ENCODE results near the gene ZNF273.
"Not testable (repeated sequence)": the region's sequence is repeated elsewhere in the genome, so short reads cannot be mapped to it uniquely, and the experiment has no call there.

Gene ZNF273

DNA sequence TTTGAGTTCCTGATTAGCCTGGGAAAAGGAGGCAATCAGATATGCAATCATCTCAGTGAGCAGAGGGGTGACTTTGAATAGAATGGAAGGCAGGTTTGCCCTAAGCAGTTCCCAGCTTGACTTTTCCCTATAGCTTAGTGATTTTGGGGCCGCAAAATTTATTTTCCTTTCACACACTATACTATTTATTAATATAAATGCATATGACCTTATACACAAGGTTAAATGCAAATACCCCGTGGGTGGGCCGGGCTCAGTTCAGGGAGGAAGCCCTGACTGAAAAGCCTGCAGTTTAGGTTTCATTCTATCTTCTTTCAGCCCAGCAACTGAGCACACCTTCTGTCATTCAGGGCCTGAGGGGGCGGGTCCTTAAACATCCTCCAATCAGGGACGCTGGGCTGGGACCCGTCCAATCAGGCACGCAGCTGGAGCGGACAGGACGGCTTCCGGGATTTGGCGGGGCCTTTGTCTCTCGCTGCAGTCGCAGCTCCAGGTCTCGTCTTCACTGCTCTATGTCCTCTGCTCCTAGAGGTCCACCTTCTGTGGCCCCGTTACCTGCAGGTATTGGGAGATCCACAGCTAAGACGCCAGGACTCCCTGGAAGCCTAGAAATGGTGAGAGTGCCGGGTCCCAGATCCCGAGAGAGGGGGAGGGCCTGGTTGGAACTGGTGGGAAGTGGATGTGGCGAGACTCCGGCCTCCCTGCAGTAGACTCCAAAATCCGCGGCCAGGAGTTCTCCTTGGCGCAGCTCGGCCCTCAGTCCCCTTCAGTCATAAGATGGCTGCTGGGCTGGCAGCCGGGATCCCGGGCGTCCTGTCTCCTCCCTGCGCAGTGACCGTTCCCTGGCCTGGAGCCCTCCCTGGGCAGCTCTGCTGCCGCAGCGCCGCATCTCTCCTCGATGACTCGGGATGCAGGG is at the start of gene ZNF273:
Gene ZNF273, plus strand, starts transcription at position 468 of the 916 bp plus-strand sequence. Its CDS starts 45 bp downstream, at position 513.
- H3K4me3 ChIP-seq: peak within 1 kb of the TSS; percentile 86
- H3K9me3 ChIP-seq: no peaks in the 10 kb centered on the region
- in situ Hi-C loops (cut with MboI; ENCODE audit: low sequenced_read_pairs): no loop called here
- peaks cover under 1% of the 10 kb centered on the region for H3K36me3 ChIP-seq (replicated peaks)
- peak; percentile 91 to 96 for DNase-seq (ENCODE audit: low spot score in 2 of 2)
- no peaks in the 10 kb centered on the region for H3K27me3 ChIP-seq (ENCODE audit: low read depth)
- H3K4me1 ChIP-seq: peaks cover 32% of the 10 kb centered on the region

DNA sequence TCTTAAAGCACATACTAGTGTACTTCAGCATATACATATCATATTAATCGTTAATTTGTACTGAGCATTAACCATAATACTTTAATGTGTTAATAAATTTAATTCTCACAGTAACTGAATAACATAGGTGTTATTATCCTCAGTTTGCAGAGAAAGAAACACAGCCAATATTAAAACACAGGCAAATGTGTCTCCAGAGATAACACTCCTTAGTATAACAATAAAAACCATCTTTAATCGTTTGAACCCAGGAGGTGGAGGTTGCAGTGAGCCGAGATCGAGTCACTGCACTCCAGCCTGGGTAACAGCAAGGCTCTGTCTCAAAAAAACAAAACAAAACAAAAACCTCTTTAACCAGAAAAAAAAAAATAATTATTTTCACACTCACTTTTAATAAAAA is 49.4 kb upstream of the ZNF273 start:
- no peaks in the 10 kb centered on the region for H3K27me3 ChIP-seq (ENCODE audit: low read depth)
- H3K4me1 ChIP-seq: peaks cover 3% of the 10 kb centered on the region
- no peaks in the 10 kb centered on the region for H3K9me3 ChIP-seq
- DNase-seq (ENCODE audit: low spot score in 2 of 2): no peak
- H3K36me3 ChIP-seq (replicated peaks): no peaks in the 10 kb centered on the region
- in situ Hi-C loops (cut with MboI; ENCODE audit: low sequenced_read_pairs): no loop called here
- H3K4me3 ChIP-seq: no peak overlapping the region

DNA sequence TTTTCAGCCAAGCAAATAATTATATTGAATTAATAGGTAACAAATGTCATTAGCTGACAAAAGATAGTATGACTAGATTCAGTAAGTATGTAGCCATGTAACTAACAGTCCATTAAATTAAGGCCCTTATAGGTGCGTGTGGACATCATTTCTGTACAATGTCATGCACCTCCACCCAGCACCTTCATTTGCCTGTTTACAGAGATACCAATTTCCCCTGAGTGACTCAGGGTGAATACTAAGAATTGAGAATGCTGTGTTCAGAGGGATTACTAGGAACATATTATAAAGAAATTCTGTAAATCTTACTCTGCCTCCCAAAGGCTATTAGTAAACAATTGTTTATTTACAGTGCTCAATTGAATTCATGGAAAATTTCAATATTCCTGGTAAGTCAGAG is 48.1 kb upstream of the ZNF273 start:
- no peak for DNase-seq (ENCODE audit: low spot score in 2 of 2)
- no peaks in the 10 kb centered on the region for H3K27me3 ChIP-seq (ENCODE audit: low read depth)
- H3K36me3 ChIP-seq (replicated peaks): no peaks in the 10 kb centered on the region
- no peaks in the 10 kb centered on the region for H3K9me3 ChIP-seq
- no peaks in the 10 kb centered on the region for H3K4me1 ChIP-seq
- H3K4me3 ChIP-seq: no peak overlapping the region
- in situ Hi-C loops (cut with MboI; ENCODE audit: low sequenced_read_pairs): no loop called here

DNA sequence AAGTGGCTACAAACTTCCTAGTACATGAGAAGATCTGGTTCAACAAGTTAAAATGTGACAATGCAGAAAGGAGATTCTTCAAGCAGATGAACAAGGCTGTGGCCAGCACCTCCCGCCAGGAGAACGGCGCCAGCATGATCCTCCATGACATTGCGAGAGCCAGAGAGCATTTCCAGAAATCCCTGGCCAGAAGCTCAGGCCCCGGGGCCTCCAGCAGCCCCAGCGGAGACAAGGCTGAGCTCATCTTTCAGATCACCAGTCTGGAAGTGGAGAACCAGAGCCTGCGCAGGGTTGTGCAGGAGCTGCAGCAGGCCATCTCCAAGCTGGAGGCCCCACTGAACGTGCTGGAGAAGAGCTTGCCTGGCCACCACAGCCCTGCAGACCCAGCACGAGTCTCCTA is 40.1 kb upstream of the ZNF273 start:
- Histone ChIP-seq H3K9me3 (no peaks in the 10 kb centered on the region), H3K4me3 (no peak overlapping the region), H3K4me1 (no peaks in the 10 kb centered on the region), H3K27me3 (ENCODE audit: low read depth) (no peaks in the 10 kb centered on the region), H3K36me3 (replicated peaks) (no peaks in the 10 kb centered on the region)
- in situ Hi-C loops (cut with MboI; ENCODE audit: low sequenced_read_pairs): no loop called here
- DNase-seq (ENCODE audit: low spot score in 2 of 2): no peak

DNA sequence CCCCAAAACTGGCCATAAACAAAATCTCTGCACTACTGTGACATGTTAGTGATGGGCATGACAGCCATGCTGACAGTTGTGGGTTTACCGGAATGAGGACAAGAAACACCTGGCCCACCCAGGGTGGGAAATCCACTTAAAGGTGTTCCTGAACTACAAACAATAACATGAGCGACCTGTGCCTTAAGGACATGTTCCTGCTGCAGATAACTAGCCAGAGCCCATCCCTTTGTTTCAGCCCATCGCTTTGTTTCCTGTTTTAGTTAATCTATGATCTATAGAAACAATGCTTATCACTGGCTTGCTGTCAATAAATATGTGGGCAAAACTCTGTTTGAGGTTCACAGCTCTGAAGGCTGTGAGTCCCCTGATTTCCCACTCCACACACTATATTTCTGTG is 39.5 kb upstream of the ZNF273 start:
- H3K4me3 ChIP-seq; H3K36me3 ChIP-seq (replicated peaks); in situ Hi-C loops (cut with MboI; ENCODE audit: low sequenced_read_pairs); H3K27me3 ChIP-seq (ENCODE audit: low read depth); H3K9me3 ChIP-seq; H3K4me1 ChIP-seq; DNase-seq (ENCODE audit: low spot score in 2 of 2): not testable (repeated sequence)

DNA sequence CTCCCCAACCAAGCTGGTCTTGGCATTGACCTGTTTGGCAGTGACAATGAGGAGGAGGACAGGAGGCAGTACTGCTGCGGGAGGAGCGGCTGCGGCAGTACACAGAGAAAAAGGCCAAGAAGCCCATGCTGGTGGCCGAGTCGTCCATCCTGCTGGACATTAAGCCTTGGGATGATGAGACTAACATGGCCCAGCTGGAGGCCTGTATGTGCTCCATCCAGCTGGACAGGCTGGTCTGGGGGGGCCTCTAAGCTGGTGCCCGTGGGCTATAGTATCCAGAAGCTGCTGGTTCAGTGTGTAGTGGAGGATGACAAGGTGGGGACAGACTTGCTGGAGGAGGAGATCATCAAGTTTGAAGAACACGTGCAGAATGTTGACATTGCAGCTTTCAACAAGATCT is 39.1 kb upstream of the ZNF273 start:
- no peaks in the 10 kb centered on the region for H3K4me1 ChIP-seq
- no peaks in the 10 kb centered on the region for H3K36me3 ChIP-seq (replicated peaks)
- H3K27me3 ChIP-seq (ENCODE audit: low read depth): no peaks in the 10 kb centered on the region
- in situ Hi-C loops (cut with MboI; ENCODE audit: low sequenced_read_pairs): no loop called here
- no peak for DNase-seq (ENCODE audit: low spot score in 2 of 2)
- no peak overlapping the region for H3K4me3 ChIP-seq
- no peaks in the 10 kb centered on the region for H3K9me3 ChIP-seq

DNA sequence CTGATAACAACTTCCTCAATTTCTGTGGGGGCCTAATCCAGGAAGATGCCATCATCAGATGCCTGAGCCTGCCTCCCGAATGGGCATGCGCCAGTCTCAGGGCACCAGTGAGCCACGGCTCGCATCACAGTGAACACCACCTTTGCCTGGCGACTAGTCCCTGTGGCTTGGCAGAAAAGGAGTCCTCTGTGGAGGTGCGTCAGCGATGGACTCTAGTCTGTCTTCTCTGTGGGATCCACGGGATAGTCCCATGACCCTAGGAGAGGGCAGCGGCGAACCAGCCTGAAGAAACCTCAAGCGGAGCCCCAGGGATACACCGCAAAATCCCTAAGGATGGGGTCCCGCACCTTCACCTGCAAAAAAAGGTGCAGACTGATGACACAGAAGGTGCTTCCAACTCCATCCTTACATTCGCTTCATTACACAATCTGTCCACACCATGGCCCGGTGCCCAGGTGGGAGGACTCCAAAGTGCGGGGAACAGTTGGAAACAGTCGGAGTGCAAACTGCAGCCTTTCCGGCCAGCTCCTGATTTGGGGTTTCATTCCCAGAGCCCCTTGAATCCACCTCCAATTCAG is 35.1 kb upstream of the ZNF273 start:
- in situ Hi-C loops (cut with MboI; ENCODE audit: low sequenced_read_pairs): no loop called here
- no peaks in the 10 kb centered on the region for H3K4me1 ChIP-seq
- DNase-seq (ENCODE audit: low spot score in 2 of 2): no peak

DNA sequence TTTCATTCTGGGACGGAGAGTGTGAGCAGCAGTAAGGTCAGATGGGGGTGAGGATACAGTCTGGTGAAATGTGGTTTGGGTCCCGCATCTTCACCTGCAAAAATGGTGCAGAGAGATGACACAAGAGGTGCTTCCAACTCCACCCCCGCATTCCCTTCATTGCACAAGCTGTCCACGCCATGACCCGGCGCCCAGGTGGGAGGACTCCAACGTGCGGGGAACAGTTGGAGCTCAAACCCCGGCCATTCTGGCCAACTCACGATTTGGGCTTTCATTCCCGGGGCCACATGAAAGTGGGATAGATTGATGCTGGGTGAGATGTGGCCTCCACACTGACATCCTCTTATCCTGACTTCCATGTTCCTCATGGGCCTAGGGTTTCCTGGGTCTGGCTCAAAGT is 34.6 kb upstream of the ZNF273 start:
- no peak for DNase-seq (ENCODE audit: low spot score in 2 of 2)
- no peaks in the 10 kb centered on the region; the same call in 1 of the 2 replicates for H3K9me3 ChIP-seq
- in situ Hi-C loops (cut with MboI; ENCODE audit: low sequenced_read_pairs): no loop called here

More for the DNA sequence above, 35.1 kb upstream of the ZNF273 start:
- Histone ChIP-seq H3K4me3 (no peak overlapping the region), H3K9me3 (no peaks in the 10 kb centered on the region; the same call in 1 of the 2 replicates), H3K36me3 (replicated peaks) (no peaks in the 10 kb centered on the region), H3K27me3 (ENCODE audit: low read depth) (no peaks in the 10 kb centered on the region)

DNA sequence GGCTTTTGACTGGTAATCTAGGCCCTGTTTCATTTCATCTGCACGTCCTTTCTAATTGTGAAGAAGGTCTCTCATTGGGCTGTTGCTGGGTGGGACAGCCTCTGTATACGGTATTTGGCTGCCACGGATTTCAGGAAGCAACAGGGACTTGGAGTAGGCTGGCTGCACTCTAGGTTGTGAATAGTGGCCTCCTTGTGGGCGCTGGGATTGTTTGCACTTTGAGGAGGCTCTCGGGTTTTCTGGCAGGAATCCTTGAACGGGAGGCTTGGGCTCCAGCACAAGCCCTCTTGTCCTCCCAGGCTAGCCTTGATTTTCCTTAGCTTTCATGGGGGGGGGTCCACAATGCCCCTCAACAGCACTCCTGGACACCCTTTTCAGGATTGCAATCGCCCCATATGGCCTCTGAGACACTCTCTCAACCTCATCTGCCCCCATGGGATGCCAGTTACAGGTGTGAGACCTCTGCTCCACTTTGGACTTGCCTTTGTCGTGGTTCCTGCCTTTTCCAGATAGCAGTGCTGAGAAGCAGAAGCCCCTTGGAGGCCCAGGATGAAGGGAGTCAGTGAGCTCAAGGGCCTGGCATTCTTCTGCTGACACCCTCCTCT is 33.9 kb upstream of the ZNF273 start:
- no peaks in the 10 kb centered on the region; the same call in 1 of the 2 replicates for H3K9me3 ChIP-seq
- no peak overlapping the region for H3K4me3 ChIP-seq
- in situ Hi-C loops (cut with MboI; ENCODE audit: low sequenced_read_pairs): no loop called here
- H3K36me3 ChIP-seq (replicated peaks): no peaks in the 10 kb centered on the region
- H3K27me3 ChIP-seq (ENCODE audit: low read depth): no peaks in the 10 kb centered on the region
- no peak for DNase-seq (ENCODE audit: low spot score in 2 of 2)
- H3K4me1 ChIP-seq: no peaks in the 10 kb centered on the region

More for the DNA sequence above, 34.6 kb upstream of the ZNF273 start:
- no peaks in the 10 kb centered on the region for H3K4me1 ChIP-seq
- H3K36me3 ChIP-seq (replicated peaks): no peaks in the 10 kb centered on the region
- no peak overlapping the region for H3K4me3 ChIP-seq
- no peaks in the 10 kb centered on the region for H3K27me3 ChIP-seq (ENCODE audit: low read depth)

DNA sequence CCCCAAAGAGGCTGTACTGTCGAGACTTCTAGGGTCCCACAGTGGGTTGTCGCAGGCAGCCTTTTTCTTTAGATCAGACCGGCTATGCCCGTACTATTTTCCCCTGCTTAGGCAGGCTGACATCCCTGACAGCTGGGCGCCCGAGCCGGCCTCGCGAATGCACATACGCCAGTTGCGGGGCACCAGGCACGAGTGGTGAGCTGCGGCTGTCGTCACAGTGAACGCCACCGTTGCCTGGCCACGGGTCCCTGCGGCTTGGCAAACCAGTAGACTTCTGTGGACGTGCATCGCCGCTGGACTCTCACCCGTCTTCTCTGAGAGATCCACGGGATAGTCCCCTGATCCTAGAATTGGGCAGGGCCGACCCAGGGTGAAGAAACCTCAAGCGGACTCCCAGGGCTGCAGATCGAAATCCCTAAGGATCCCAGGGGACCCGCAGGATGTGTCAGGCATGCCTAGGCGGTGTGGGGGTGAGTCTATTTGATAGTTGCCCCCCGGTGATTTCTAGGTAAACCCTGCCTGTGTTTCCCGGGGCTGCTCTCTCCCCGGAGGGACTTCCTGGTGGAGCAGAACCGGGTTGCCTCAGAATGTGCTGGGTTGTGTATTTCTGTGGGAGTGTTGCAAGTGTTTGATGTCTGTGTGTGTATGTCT is 33.0 kb upstream of the ZNF273 start:
- H3K9me3 ChIP-seq: no peaks in the 10 kb centered on the region; the same call in 1 of the 2 replicates
- H3K4me3 ChIP-seq: no peak overlapping the region
- no peak for DNase-seq (ENCODE audit: low spot score in 2 of 2)
- H3K36me3 ChIP-seq (replicated peaks): no peaks in the 10 kb centered on the region
- no peaks in the 10 kb centered on the region for H3K27me3 ChIP-seq (ENCODE audit: low read depth)
- H3K4me1 ChIP-seq: no peaks in the 10 kb centered on the region
- in situ Hi-C loops (cut with MboI; ENCODE audit: low sequenced_read_pairs): no loop called here

DNA sequence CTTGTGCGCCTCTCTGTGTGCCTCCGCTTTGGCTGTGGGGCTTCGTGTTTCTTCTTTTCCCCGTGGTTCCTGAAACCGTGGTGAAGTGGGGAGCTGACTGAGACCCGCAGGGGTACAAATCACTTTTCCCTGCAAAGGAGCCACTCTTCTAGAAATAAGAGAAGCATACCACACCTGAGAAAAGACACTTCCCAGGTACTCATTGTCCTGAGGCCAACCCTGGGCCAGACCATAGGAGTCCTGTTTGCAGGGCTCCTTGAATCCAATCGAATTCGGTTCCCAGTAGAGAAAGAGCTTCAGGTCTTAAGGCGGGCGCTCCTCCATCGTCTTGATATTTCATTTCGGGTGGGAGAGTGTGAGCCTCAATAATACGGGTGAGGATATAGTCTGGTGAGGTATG is 32.4 kb upstream of the ZNF273 start:
- in situ Hi-C loops (cut with MboI; ENCODE audit: low sequenced_read_pairs): no loop called here
- H3K9me3 ChIP-seq: no peaks in the 10 kb centered on the region; the same call in 1 of the 2 replicates
- H3K36me3 ChIP-seq (replicated peaks): no peaks in the 10 kb centered on the region
- no peaks in the 10 kb centered on the region for H3K4me1 ChIP-seq
- no peak overlapping the region for H3K4me3 ChIP-seq
- DNase-seq (ENCODE audit: low spot score in 2 of 2): no peak
- H3K27me3 ChIP-seq (ENCODE audit: low read depth): no peaks in the 10 kb centered on the region

DNA sequence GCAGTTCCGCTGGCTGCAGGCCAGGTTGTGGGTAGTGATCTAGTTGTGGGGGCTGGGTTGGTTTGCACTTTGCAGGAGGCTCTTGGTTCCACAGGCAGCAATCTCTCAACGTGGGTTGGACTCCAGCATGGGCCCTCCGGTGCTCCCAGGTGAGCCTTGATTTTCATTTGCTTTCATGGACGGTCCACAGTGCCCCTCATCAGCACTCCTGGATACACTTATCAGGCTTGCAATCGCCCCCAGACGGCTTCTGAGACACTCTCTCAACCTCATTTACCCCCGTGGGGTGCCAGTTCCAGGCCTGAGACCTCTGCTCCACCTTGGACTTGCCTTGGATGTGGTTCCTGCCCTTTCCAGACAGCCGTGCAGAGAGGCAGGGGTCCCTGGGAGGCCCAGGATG is 31.3 kb upstream of the ZNF273 start:
- Histone ChIP-seq H3K36me3 (replicated peaks) (no peaks in the 10 kb centered on the region), H3K9me3 (no peaks in the 10 kb centered on the region; the same call in 1 of the 2 replicates), H3K4me1 (no peaks in the 10 kb centered on the region), H3K4me3 (no peak overlapping the region), H3K27me3 (ENCODE audit: low read depth) (no peaks in the 10 kb centered on the region)
- in situ Hi-C loops (cut with MboI; ENCODE audit: low sequenced_read_pairs): no loop called here
- no peak for DNase-seq (ENCODE audit: low spot score in 2 of 2)

DNA sequence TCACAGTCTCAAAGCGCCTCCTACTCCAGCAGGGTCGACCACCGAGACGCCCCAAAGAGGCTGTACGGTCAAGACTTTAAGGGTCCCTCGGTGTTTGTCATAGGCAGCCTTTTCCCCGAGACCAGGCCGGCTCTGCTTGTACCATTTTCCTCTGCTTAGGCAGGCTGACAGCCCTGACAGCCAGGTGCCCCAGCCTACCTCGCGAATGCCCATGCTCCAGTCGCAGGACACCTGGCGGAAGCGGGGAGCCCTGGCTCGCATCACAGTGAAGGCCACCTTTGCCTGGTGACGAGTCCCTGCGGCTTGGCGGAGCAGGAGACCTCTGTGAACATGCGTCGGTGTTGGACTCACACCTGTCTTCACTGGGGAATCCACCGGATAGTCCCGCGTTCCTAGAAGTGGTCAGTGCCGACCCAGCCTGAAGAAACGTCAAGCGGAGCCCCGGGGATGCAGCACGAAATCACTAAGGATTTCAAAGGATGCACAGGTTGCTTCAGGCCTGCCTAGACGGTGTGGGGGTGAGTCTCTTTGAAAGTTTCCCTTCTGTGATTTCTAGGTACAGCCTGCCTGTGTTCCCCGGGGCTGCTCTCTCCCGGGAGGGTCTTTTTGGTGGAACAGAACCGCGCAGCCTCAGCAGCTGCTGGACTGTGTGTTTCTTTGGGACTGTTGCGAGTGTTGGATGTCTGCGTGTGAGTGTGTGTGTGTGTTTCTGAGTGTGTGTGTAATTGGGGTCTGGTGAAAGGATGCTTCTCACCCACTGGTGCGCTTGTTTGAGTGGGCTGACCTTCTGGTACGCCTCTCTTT is 30.5 kb upstream of the ZNF273 start:
- in situ Hi-C loops (cut with MboI; ENCODE audit: low sequenced_read_pairs): no loop called here
- Histone ChIP-seq H3K27me3 (ENCODE audit: low read depth) (no peaks in the 10 kb centered on the region), H3K36me3 (replicated peaks) (no peaks in the 10 kb centered on the region), H3K9me3 (no peaks in the 10 kb centered on the region; the same call in 1 of the 2 replicates), H3K4me3 (no peak overlapping the region), H3K4me1 (no peaks in the 10 kb centered on the region)
- DNase-seq (ENCODE audit: low spot score in 2 of 2): no peak

Measured in HAP-1 (cell line).